Measurements from ENCODE around the gene NALCN. TPM values are rescaled to one million over a fixed set of nuclear protein-coding genes. Genes with fewer than 3 reads are reported as not detected.

Gene NALCN
- total RNA-seq, 6 experiments from 2014 or later: 4.0 to 6.1 (median 5.0) TPM

- DNase-seq: no peak
- Mint-ChIP-seq H3K27ac (no peak overlapping the region), H3K27me3 (ENCODE audit: insufficient read depth) (no peaks in the 10 kb centered on the region), H3K4me1 (ENCODE audit: low read depth) (peaks cover 35% of the 10 kb centered on the region), H3K9me3 (peaks cover 3% of the 10 kb centered on the region; the same call in 1 of the 2 replicates), H3K36me3 (ENCODE audit: low read depth) (peaks cover 9% of the 10 kb centered on the region; the same call in 1 of the 2 replicates), H3K4me3 (no peak overlapping the region)
- no peak for TF ChIP-seq CTCF (IDR thresholded peaks at IDR 0.05)
Observed at GRCh38 chr13:101291646-101292515, 124.4 kb downstream of the NALCN start.

DNA sequence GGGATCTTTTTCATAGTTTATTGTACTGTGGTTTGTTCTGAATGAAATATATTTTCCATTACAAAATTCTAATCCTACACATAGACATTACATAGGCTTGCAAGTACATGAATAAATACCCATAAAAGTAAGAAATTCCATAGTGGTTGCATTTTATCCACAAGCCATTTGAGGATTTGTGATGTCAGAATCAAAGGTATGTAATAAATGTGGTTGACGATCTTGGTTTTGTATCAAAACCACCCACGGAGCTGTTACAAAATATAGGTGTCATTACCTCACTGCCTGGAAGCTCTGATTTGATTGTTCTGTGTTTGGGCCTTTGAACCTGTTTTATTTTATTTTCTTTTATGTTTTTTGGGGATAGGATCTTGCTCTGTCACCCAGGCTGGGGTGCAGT is 125.1 kb downstream of the NALCN start:
- H3K4me1 Mint-ChIP-seq (ENCODE audit: low read depth): peaks cover 35% of the 10 kb centered on the region
- H3K9me3 Mint-ChIP-seq: peaks cover 3% of the 10 kb centered on the region; the same call in 1 of the 2 replicates
- H3K27ac Mint-ChIP-seq: no peak overlapping the region; the same call in 1 of the 2 replicates
- H3K36me3 Mint-ChIP-seq (ENCODE audit: low read depth): peaks cover 8% of the 10 kb centered on the region; the same call in 1 of the 2 replicates
- no peaks in the 10 kb centered on the region for H3K27me3 Mint-ChIP-seq (ENCODE audit: insufficient read depth)
- TF ChIP-seq CTCF (IDR thresholded peaks at IDR 0.05): no peak
- no peak for DNase-seq
- H3K4me3 Mint-ChIP-seq: no peak overlapping the region

DNA sequence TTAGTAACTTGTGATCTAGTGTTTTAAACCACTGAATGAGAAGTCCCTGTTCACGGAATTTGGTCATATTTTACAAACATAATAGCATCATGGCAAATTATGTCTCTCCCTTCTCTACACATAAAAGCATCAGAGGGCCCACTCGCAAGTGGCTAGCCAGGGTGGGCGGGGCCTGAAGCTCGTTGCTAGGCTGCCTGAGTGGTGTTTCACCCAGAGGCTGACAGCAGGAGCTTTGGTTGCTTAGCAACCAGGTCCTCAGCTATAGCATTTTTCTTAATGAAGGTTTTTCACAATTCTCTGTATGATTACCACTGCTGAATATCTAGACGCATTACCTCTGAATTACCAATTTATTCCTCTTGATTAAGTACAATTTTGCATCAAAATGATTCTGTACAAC is 126.5 kb downstream of the NALCN start:
- H3K27me3 Mint-ChIP-seq (ENCODE audit: insufficient read depth): no peaks in the 10 kb centered on the region
- no peak overlapping the region for H3K27ac Mint-ChIP-seq
- DNase-seq: peak; percentile 62
- no peak for TF ChIP-seq CTCF (IDR thresholded peaks at IDR 0.05)
- no peak overlapping the region for H3K4me3 Mint-ChIP-seq
- no peaks in the 10 kb centered on the region for H3K36me3 Mint-ChIP-seq (ENCODE audit: low read depth)
- H3K9me3 Mint-ChIP-seq: peaks cover 3% of the 10 kb centered on the region; the same call in 1 of the 2 replicates
- H3K4me1 Mint-ChIP-seq (ENCODE audit: low read depth): peaks cover 26% of the 10 kb centered on the region

- Mint-ChIP-seq H3K27ac (no peak overlapping the region), H3K36me3 (ENCODE audit: low read depth) (peaks cover 6% of the 10 kb centered on the region; the same call in 1 of the 2 replicates), H3K4me1 (ENCODE audit: low read depth) (peaks cover 28% of the 10 kb centered on the region), H3K27me3 (ENCODE audit: insufficient read depth) (no peaks in the 10 kb centered on the region), H3K9me3 (no peaks in the 10 kb centered on the region), H3K4me3 (no peak overlapping the region)
- TF ChIP-seq CTCF (IDR thresholded peaks at IDR 0.05): no peak
- no peak for DNase-seq
Observed at GRCh38 chr13:101283782-101284181, 132.5 kb downstream of the NALCN start.

DNA sequence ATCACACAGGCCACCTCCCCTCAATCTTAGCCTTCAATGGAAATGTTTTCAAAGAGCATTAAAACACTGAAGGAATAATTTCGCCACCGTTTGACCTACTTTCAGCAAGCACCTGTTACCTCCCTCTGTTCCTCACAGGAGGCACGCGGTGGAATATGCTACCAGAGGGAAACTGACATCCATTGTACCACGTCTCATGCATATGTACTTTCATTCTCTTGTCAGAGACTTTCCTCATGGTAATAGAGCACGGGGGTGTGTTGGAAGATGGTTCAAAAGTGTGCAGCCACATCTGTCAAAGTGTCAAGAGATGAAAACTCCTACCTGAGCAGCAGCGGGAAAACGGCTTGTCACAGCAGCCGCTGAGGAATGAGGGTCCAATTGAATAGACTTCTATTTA is 143.4 kb downstream of the NALCN start:
- Mint-ChIP-seq H3K27me3 (ENCODE audit: insufficient read depth) (no peaks in the 10 kb centered on the region), H3K9me3 (no peaks in the 10 kb centered on the region), H3K4me3 (no peak overlapping the region), H3K4me1 (ENCODE audit: low read depth) (peaks cover 10% of the 10 kb centered on the region; the same call in 1 of the 2 replicates), H3K27ac (no peak overlapping the region), H3K36me3 (ENCODE audit: low read depth) (no peaks in the 10 kb centered on the region)
- no peak for DNase-seq
- no peak for TF ChIP-seq CTCF (IDR thresholded peaks at IDR 0.05)
